ENCODE measurements around the gene EIF3B.

Gene EIF3B

GRCh38 chr7:2425749-2426148, 71.1 kb downstream of the EIF3B start:
- no peak overlapping the region for H3K27ac ChIP-seq
- H3K9ac ChIP-seq: no peak overlapping the region
- peaks cover 77% of the 10 kb centered on the region for H4K20me1 ChIP-seq
- H3K4me1 ChIP-seq: peaks cover 16% of the 10 kb centered on the region
- peaks cover 70% of the 10 kb centered on the region for H3K36me3 ChIP-seq
- no peaks in the 10 kb centered on the region for H3K27me3 ChIP-seq
- no peak overlapping the region for H3K4me2 ChIP-seq
- no peak overlapping the region for H3K4me3 ChIP-seq
- no peak for TF ChIP-seq Cebpa-rat (IDR thresholded peaks at IDR 0.05)
- peaks cover 30% of the 10 kb centered on the region for H3K9me3 ChIP-seq

All from BLaER1 (cell line).